HCT116 (cell line): ENCODE data around the gene CERT1. TPM values are rescaled to one million over a fixed set of nuclear protein-coding genes. Genes with fewer than 3 reads are reported as not detected.

Experiments
- ATAC-seq: fragments of 200-7000 bp; cut with Tn5 transposase; 2 replicates; pipeline ENCODE4 v1.9.1; 2020; ENCODE audit warnings: mild to moderate bottlenecking, moderate library complexity
- BruUV-seq: library from RNA; stranded (reverse); fragments of 400-500 nt; replicated peaks from 2 replicates; lab custom pipeline; 2021; lab: Mats Ljungman, UMichigan
- CTCF ChIA-PET: fragments of 300-600 bp; sonication (Branson Sonifier 250); formaldehyde crosslinking; loops from one replicate; lab custom pipeline; 2021; ENCODE audit warnings: antibody characterized with exemption; lab: Charles Lee
- POLR2A ChIA-PET: fragments of 300-600, 350-600 bp; sonication (Branson Sonifier 250); formaldehyde crosslinking; loops from one replicate; lab custom pipeline; 2021; ENCODE audit warnings: antibody characterized with exemption; lab: Charles Lee
- RAD21 ChIA-PET, 2 experiments: fragments of 300-600 bp; sonication (Branson Sonifier 250); formaldehyde crosslinking; loops; one replicate each; lab custom pipeline; 2023; ENCODE audit warnings: low total read pairs in 2 of 2; ENCODE audit not compliant: uncharacterized antibody in 2 of 2, unreplicated experiment in 2 of 2, low non-redundant PET in 1 of 2; lab: Charles Lee
- DNase-seq: peaks from one replicate; pipeline ENCODE4 v3.0.0-alpha.2; 2010; ENCODE audit warnings: low read depth, low spot score
- H2AFZ ChIP-seq: fragments of 200-600 bp; shearing (Covaris generic), sonication (generic); 2 replicates; pipeline ENCODE4 v1.6.1; 2017; ENCODE audit warnings: low read depth, mixed run types, mixed read lengths, antibody characterized with exemption, low read length; ENCODE audit not compliant: poor library complexity, severe bottlenecking
- H3K27ac ChIP-seq: 2 replicates; pipeline ENCODE4 v1.5.1; 2012; ENCODE audit warnings: low read depth, low read length
- H3K27me3 ChIP-seq: fragments of 200-600 bp; sonication (generic); 2 replicates; pipeline ENCODE4 v1.6.1; 2016; ENCODE audit warnings: mixed run types, low read length, mixed read lengths; ENCODE audit not compliant: insufficient read depth
- H3K36me3 ChIP-seq, 2 experiments: fragments of 200-500 bp in 1 of 2; fragments of 200-600 bp in 1 of 2; sonication (Bioruptor generic) in 1 of 2; sonication (generic) in 1 of 2; 2 replicates each; pipeline versions ENCODE4 v1.5.1 to v1.6.1; 2014 to 2016; ENCODE audit warnings: low read length in 2 of 2, inconsistent platforms in 1 of 2, mixed read lengths in 1 of 2, mixed run types in 1 of 2; ENCODE audit not compliant: insufficient read depth in 2 of 2, control insufficient read depth in 1 of 2
- H3K4me1 ChIP-seq, 2 experiments: fragments of 200-600 bp in 1 of 2; sonication (generic) in 1 of 2; 2 replicates each; pipeline versions ENCODE4 v1.5.1 to v1.6.1; 2012 to 2017; ENCODE audit warnings: low read length in 2 of 2, inconsistent platforms in 1 of 2, mild to moderate bottlenecking in 1 of 2, mixed read lengths in 1 of 2, mixed run types in 1 of 2, moderate library complexity in 1 of 2; ENCODE audit not compliant: insufficient read depth in 2 of 2, control insufficient read depth in 1 of 2
- H3K4me2 ChIP-seq: fragments of 200-600 bp; sonication (generic); 2 replicates; pipeline ENCODE4 v1.6.1; 2017; ENCODE audit warnings: mixed run types, low read length, mixed read lengths
- H3K4me3 ChIP-seq, 2 experiments: fragments of 200-600 bp in 1 of 2; sonication (generic) in 1 of 2; replicated peaks in 1 of 2; 2 replicates each; pipeline ENCODE4 v1.5.1; 2011 to 2016; ENCODE audit warnings: low read length in 2 of 2, control low read depth in 1 of 2, low read depth in 1 of 2, mild to moderate bottlenecking in 1 of 2, mixed read lengths in 1 of 2, mixed run types in 1 of 2
- H3K79me2 ChIP-seq: fragments of 200-600 bp; sonication (generic); 2 replicates; pipeline ENCODE4 v1.6.1; 2017; ENCODE audit warnings: mild to moderate bottlenecking, mixed run types, low read length, moderate library complexity, mixed read lengths; ENCODE audit not compliant: insufficient read depth
- H3K9ac ChIP-seq: fragments of 200-600 bp; sonication (generic); 2 replicates; pipeline ENCODE4 v1.6.1; 2016; ENCODE audit warnings: low read length, mixed read lengths
- H3K9me2 ChIP-seq: fragments of 200-600 bp; sonication (generic), shearing (Covaris generic); 2 replicates; pipeline ENCODE4 v1.6.1; 2017; ENCODE audit warnings: mixed run types, mild to moderate bottlenecking, moderate library complexity; ENCODE audit not compliant: insufficient read depth
- H3K9me3 ChIP-seq, 2 experiments: fragments of 200-500 bp in 1 of 2; fragments of 200-600 bp in 1 of 2; sonication (Bioruptor generic) in 1 of 2; sonication (generic) in 1 of 2; 2 replicates each; pipeline ENCODE4 v1.6.1; 2014 to 2017; ENCODE audit warnings: low read length in 2 of 2, mixed read lengths in 2 of 2, inconsistent platforms in 1 of 2, low read depth in 1 of 2, mild to moderate bottlenecking in 1 of 2, mixed run types in 1 of 2, moderate library complexity in 1 of 2; ENCODE audit not compliant: control insufficient read depth in 1 of 2, insufficient read depth in 1 of 2
- H4K20me1 ChIP-seq: fragments of 200-600 bp; sonication (generic), shearing (Covaris generic); 2 replicates; pipeline ENCODE4 v1.6.1; 2017; ENCODE audit warnings: mixed run types, mild to moderate bottlenecking, moderate library complexity; ENCODE audit not compliant: insufficient read depth
- EGR1 ChIP-seq: IDR thresholded peaks from 2 replicates; pipeline ENCODE4 v1.6.1; 2012; ENCODE audit warnings: low read depth
- EZH2 ChIP-seq: fragments of 200-600 bp; sonication (generic); IDR thresholded peaks from 2 replicates; pipeline ENCODE4 v1.6.1; 2017; ENCODE audit warnings: antibody characterized with exemption, mixed run types
- RAD21 ChIP-seq: IDR thresholded peaks from 2 replicates; pipeline ENCODE4 v1.6.1; 2012; ENCODE audit warnings: low read depth, mild to moderate bottlenecking
- SIN3A ChIP-seq: IDR thresholded peaks from 2 replicates; pipeline ENCODE4 v1.6.1; 2012; ENCODE audit warnings: low read depth
- SP1 ChIP-seq: IDR thresholded peaks from 2 replicates; pipeline ENCODE4 v1.6.1; 2012; ENCODE audit warnings: low read depth
- SRF ChIP-seq: IDR thresholded peaks from 2 replicates; pipeline ENCODE4 v1.6.1; 2012; ENCODE audit warnings: low read depth
- ZNF274 ChIP-seq: fragments of 200-500 bp; sonication (Bioruptor generic); IDR thresholded peaks from 2 replicates; pipeline ENCODE4 v1.6.1; 2014; ENCODE audit warnings: mild to moderate bottlenecking, low read depth, low read length, inconsistent platforms
- intact Hi-C: fragments of 100-400 bp; cut with micrococcal nuclease; formaldehyde crosslinking; loops from 2 replicates; pipeline ENCODE4 v1.10.0; 2022
- total RNA-seq: library from RNA; stranded (reverse); gene quantifications from one replicate; pipeline ENCODE4 v1.2.1, GENCODE V29; 2021; ENCODE audit not compliant: unreplicated experiment
- TF ChIP-seq, protein P1 (sequence below): IDR thresholded peaks from 2 replicates; pipeline ENCODE4 v1.6.1; 2012; ENCODE audit warnings: low read depth

The CERT1 gene
- total RNA-seq, 1 experiment from 2014 or later = 22.8 TPM

DNA sequence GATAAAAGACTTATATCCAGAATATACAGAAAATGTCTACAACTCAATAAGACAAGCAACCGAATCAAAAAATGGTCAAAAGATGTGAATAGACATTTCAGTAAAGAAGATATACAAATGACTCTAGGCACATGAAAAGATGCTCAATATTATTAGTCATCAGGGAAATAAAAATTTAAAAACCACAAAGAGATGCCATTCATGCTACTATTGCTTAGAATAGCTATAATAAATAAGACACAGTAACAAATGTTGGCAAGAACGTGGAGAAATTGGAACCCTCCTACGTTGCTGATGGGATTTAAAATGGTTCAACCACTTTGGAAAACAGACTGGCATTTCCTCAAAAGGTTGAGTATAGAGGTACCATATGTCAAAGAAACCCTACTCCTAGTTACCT lies 40.0 kb upstream of the CERT1 start:
- Histone ChIP-seq H3K27ac (no peak overlapping the region), H2AFZ (no peak overlapping the region), H3K9me2 (no peaks in the 10 kb centered on the region), H3K4me2 (no peak overlapping the region), H3K27me3 (no peaks in the 10 kb centered on the region), H3K36me3 (0 out of 4 replicates have a peak, but pooled peaks cover 0 to 7% of the 10 kb centered on the region in 2 experiments), H3K9ac (no peak overlapping the region), H4K20me1 (no peaks in the 10 kb centered on the region), H3K9me3 (no peaks in the 10 kb centered on the region), H3K4me3 (no peak overlapping the region), H3K79me2 (no peaks in the 10 kb centered on the region), H3K4me1 (no peaks in the 10 kb centered on the region)
- BruUV-seq = no TSS peak
- RAD21 ChIA-PET = no interaction called here
- no peak for ATAC-seq
- POLR2A ChIA-PET = no interaction called here
- intact Hi-C loops = no loop called here
- CTCF ChIA-PET = no interaction called here
- no peak for DNase-seq
- no peak for TF ChIP-seq EZH2
- TF ChIP-seq SRF = no peak
- no peak for TF ChIP-seq ZNF274
- TF ChIP-seq, protein P1, sequence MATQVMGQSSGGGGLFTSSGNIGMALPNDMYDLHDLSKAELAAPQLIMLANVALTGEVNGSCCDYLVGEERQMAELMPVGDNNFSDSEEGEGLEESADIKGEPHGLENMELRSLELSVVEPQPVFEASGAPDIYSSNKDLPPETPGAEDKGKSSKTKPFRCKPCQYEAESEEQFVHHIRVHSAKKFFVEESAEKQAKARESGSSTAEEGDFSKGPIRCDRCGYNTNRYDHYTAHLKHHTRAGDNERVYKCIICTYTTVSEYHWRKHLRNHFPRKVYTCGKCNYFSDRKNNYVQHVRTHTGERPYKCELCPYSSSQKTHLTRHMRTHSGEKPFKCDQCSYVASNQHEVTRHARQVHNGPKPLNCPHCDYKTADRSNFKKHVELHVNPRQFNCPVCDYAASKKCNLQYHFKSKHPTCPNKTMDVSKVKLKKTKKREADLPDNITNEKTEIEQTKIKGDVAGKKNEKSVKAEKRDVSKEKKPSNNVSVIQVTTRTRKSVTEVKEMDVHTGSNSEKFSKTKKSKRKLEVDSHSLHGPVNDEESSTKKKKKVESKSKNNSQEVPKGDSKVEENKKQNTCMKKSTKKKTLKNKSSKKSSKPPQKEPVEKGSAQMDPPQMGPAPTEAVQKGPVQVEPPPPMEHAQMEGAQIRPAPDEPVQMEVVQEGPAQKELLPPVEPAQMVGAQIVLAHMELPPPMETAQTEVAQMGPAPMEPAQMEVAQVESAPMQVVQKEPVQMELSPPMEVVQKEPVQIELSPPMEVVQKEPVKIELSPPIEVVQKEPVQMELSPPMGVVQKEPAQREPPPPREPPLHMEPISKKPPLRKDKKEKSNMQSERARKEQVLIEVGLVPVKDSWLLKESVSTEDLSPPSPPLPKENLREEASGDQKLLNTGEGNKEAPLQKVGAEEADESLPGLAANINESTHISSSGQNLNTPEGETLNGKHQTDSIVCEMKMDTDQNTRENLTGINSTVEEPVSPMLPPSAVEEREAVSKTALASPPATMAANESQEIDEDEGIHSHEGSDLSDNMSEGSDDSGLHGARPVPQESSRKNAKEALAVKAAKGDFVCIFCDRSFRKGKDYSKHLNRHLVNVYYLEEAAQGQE = no peak
- TF ChIP-seq SP1 = no peak
- no peak for TF ChIP-seq RAD21
- TF ChIP-seq SIN3A = no peak

DNA sequence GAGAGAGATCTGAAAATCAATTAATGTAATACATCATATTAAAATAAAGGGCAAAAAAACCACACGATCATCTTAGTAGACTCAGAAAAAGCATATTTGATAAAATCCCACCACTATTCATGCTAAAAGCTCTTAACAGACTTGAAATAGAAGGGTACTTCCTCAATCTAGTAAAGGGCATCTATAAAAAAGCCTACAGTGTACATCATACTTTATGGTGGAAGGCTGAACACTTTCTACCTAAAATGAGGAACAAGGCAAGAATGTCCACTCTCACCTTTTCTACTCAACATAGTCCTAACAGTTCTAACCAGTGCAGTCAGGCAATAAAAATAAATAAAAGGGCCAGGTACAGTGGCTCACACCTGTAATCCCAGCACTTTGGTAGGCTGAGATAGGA lies 39.2 kb upstream of the CERT1 start:
- CTCF ChIA-PET = no interaction called here
- Histone ChIP-seq H3K27ac (no peak overlapping the region), H3K27me3 (no peaks in the 10 kb centered on the region), H3K36me3 (0 out of 4 replicates have a peak, but pooled peaks cover 0 to 7% of the 10 kb centered on the region in 2 experiments), H3K4me1 (no peaks in the 10 kb centered on the region), H4K20me1 (no peaks in the 10 kb centered on the region), H3K9ac (no peak overlapping the region), H2AFZ (no peak overlapping the region), H3K9me3 (no peaks in the 10 kb centered on the region), H3K9me2 (no peaks in the 10 kb centered on the region), H3K4me3 (no peak overlapping the region), H3K4me2 (no peak overlapping the region), H3K79me2 (peaks cover 6% of the 10 kb centered on the region; the same call in 1 of the 2 replicates)
- intact Hi-C loops = no loop called here
- TF ChIP-seq EZH2 (no peak), EGR1 (no peak)
- ATAC-seq = no peak
- BruUV-seq = no TSS peak
- RAD21 ChIA-PET = no interaction called here
- POLR2A ChIA-PET = no interaction called here
- no peak for DNase-seq
